ENCODE measurements around the gene ARHGEF37.
A peak's percentile ranks its signal among the peaks of the same experiment; 100 is the strongest.
"Not testable (repeated sequence)": the region's sequence is repeated elsewhere in the genome, so short reads cannot be mapped to it uniquely, and the experiment has no call there.

Gene ARHGEF37

DNA sequence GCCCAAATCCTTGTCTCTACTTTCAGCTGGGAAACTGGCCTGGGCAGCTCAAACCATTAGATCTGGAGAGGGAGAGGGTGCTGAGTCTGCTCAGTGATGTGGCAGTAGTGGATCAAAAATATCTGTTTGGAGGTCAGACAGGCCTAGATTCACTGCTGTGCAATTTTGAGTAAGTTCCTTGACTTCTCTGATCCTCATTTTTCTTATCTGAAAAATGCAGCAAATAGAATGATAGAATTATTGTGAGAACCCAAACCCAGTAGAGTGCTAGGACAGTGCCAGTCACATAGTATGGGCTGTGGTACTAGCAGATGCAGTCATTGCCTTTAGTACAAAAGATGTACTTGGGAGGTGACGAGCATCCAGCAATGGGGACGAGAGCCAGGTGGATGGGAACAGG lies 50.2 kb downstream of the ARHGEF37 start:
- no peak for DNase-seq

DNA sequence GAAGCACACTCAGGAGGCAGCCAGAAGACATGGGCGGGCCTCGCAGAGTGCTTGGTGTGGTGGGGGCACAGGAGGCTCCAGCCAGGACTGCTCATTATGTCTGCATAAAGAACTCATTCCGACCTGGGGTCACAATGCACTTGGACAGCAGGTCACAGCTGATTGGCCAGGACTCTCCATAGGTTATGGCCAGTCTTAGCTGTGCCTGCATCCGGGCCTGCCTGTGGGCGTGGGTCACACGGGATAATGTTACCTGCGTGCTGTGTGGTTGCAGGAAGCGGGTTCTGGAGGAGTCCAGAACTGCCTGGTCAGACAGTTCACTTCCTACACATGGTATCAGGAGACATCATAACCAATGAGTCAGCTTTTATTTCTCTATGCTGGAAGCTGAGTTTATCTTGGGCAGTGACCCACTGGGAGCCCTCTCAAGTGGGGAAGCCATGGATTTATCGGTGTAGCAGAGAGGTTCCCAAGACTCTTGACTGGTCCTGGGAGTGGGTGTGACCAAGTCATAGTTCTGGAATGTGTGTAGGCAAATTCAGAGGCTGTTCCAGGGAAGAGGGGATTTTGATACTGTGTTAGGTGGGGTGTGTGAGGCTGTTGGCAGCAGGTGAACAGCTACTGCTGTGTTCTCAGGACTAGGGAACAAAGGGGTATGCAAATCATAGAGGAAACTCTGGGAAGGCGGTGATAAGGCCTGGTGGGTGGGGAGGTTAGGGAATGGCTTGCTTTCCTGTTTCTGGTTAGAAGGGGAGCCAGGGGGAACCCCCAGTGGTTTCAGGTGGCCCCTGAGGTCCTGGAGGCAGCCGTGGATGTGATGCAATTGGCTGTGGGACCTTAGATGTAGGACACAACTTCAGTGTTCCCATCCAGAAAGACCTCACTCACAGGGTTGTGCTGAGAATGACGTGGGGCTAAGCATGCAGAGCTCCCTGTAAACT lies 51.3 kb downstream of the ARHGEF37 start:
- peak; percentile 80 for DNase-seq

DNA sequence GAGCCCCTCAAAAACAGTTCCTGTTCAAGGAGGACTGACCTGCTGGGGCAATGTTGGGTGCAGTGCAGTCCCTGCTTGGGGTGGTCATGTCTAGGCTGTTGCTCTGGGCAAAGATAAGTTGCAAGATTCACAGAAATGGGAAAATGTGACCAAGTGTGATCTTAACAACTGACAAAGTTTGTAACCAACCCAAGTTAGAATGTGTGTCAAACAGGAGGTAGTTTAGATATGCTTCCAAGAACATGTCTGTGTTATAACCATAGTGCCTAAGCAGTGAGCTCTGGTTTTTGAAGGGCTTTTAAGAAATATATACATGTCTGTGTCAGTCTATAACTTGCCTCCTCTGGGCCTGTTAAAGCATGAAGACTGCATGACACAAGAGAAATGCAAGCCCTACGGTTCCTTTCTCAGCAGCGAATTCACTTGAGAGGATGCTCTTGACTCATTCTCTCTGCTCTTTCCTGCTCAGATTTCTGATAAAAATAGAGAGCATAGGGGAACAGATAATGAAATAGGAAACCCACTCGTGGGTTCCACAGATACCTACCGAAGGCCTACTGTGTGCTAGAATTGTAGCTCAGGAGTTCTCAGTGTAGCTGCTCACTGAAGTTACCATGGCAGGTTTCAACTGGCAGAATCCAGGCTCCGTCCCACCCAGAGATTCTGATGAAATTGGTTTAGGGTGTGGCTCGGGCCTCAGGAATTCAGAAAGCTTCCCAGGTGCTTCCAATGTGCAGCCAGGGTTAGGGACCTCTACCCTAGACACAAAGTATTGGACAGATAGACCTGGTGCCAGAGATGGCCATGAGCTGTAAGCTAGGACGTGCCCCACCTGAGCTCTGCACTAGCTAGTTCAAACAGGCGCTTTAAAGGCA lies 52.4 kb downstream of the ARHGEF37 start:
- DNase-seq, result no peak

DNA sequence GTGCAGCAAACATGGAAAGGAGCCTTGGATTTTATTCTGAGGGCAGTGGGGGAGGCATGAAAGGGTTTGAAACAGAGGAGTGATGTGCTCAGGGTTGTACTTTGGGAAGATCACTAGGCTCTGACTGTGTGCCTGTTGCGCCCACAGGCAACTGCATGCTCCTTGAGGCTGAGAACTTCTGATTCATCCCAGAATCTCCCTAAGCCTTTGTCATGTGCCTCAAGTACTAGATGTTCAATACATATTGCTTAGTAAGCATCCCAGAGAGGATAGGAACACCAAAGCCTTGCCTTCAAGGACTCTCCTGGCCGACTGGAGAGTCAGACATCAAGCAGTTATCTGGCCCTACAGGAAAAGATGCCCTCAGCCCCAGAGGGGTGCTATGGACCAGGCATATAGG lies 54.1 kb downstream of the ARHGEF37 start:
- peak; percentile 52 for DNase-seq

DNA sequence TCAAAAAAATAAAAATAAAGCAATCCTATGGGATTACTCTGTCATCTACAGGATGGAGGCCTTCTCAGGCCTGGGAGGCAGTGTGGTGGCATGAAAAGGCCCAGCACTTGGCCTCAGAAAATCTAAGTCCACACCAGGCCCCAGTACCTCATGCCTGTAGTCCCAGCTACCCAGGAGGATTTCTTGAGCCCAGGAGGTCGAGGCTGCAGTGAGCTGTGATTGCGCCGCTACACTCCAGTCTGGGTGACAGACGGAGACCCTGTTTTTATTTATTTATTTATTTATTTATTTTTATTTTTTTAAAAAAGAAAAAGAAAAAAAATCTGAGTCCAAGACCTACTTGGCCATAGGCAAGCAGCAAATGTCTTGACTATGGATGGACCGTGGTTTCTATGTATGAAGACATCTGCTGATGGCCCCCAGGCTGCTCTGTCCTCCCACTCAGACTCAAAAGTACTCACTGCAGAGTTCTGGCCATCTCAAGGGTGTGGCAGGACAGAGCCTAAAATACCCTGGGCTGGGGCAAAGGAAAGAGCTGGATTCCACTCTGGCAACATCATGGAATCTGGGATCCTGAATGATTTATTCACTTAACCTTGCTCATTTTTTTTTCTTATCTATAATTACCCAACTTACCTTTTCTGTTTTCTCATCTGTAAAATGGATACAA lies 55.0 kb downstream of the ARHGEF37 start:
- no peak for DNase-seq

DNA sequence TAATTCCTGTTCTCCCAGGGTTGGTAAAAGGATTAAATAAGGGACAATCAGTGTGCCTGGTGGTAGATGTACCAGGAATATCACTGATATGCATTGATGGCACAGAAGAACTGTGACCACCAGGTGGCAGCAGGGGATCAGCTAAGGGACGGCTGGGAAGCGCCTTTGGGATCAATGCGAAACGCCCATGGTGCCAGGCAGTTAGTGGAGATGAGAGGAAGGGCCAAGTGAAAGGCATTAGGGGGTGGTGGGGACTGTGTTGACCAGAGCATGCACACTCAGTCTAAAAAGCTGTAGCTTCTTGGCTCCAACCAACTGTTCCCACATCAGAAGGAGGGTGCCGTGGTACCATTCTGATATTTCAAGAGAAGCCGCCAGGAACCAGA lies 55.6 kb downstream of the ARHGEF37 start:
- peak; percentile 73 for DNase-seq

DNA sequence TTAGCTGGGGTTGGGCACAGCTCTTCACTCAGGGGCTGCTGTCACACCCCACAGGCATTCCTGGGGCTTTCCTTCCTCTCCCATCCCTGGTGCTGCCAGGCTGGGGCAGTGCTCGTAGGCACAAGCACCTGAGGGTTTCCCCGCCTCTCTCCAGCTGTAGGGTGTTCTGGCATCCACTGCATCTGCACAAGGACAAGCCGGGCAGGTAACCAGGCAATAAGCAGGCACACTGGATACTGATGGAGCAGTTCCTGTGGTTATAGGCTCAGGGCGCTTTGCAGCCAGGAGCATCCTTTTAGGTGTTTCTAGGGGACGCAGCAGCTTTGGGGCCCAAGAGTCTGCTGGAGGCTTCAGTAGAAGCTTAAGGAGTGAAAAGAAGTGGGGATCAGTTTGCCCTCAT lies 56.8 kb downstream of the ARHGEF37 start:
- DNase-seq, result no peak

DNA sequence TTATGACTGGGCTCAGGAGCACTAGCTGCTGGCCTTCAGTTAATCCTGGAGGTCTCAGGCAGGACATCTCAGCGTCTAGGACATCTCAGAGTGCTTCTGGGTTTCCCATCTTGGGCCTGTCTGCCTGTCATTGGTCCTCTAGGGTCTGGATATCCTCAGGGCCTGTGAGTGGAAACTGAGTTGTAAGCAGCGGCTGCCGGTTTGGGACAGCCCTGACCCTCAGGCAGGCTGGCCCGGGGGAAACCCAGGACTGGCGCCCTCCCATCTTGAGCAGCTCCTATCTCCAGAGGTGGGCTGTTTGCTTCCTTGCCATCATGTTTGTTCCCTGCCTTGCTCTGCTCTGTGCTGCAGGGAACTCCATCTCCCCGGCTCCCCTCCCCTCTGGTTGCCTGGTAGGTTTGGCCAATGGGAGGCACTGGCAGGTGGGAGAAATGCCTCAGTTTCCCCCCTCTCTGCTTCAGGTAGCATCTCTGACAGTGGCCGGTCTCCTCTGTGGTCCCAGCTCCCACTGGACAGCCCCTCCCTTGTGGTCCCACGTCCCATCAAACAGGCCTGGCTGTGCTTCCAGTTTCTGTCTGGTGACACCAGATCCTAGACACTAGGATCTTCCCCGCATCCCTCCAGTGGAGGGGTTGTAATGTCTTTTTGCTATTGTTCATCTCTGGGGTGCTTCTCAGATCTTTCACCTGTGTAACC lies 57.4 kb downstream of the ARHGEF37 start:
- DNase-seq, result no peak

DNA sequence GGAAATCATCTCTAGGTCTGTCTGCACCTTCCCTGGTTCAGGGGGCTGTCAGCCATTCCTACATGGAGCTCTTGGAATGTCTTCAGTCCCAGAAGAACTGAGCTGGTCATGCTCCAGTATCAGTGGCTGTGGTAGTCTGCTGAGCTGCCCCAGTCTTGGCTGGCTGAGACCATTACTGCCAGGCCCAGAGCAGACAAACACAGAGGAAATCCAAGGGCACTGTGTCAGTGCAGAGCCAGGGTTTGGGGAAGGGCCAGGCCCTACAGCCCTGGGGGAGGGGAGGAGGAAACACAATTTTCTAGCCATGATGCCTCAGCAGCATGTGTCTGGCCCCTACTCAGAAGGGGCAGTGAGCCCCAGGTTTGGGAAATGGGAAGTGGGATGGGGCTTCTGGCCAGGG lies 58.4 kb downstream of the ARHGEF37 start:
- DNase-seq, result no peak

DNA sequence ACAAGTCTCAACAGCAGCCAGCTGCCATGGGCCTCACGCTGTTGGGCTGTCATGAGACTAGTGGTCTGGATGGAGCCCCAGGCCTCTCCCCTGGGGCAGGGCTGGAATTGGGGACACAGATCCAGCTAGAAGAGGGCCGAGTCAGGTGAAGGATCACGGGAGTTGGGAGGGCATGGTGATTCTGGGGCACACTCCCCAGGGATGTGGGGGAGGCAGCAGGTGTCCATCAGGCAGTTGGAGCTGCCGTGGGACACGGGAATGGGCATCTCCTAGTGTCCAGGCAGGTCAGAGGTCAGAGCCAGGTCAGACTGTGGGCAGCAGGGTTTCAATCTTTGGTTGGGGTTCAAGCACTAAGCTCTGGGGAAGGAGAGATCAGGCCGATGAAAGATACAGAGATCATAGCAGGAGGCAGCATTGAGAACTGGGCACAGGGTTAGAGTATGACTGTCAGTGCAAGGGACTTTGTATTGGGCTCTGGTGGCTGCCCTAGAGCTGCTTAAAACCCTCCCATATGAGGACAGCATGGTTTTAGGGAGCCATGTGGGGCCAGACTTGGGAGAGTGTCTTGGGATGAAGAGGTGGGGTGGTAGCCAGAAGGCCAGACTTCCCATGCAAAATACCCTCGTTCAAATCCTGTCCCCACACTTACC lies 59.2 kb downstream of the ARHGEF37 start:
- no peak for DNase-seq

DNA sequence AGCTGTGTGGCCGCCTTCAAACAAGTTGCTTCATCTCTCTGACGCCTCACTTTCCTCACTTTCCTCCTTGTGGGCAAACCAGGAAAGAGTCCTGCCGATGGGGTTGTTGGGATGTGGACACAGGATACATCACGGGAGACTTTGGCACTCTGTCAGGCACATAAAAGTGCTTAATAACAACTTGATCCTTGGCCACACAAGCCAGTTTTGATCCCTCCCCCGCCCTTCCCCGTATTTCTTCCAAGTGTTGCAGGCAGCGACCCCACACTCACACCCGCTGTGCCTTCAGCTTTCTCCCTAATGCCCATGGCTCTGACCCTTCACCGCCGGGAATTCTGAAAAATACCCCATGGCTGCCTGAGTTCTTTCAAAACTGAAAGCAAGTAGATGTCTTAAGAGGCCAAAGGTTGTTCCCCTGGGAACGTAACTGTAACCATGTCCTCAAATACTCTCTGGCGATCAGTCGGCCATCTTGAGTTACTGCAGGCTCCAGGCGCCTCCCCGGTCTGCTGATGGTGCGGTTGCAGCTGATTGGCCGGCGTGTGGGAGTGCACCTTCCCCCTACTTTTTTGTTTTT lies 59.8 kb downstream of the ARHGEF37 start:
- DNase-seq, result no peak

DNA sequence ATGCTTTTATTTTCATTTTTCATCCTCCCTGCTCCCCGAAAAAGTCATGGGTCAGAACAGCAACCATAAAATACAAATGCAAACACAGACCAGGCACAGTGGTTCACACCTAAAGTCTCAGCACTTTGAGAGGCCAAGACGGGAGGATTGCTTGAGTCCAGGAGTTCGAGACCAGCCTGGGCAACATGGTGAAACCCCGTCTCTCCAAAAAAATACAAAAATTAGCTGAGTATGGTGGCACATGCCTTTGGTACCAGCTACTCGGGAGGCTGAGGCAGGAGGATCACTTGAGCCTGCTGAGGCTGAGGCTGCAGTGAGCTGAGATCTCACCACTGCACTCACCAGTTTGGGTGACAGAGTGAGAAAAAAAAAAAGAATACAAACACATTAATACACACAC lies 60.3 kb downstream of the ARHGEF37 start:
- DNase-seq, result no peak

DNA sequence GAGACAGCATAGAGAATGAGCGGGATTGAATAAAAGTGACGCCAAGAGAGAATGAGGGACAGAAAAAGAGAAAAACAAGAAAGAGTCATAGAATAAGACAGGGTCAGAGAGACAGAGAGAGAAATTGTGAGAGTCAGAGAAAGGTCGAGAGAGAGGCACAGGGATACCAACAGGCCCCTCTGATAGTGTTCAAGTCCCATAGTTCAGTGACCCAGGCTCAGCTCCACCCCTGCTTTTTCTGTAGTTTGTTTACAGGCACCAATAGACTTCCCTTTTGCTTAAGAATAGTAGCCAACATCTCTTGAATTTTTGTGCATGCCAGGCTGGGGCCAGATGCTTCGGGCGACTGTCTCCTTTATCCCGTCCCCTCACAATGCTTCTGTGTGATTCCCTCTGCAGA lies 62.5 kb downstream of the ARHGEF37 start:
- DNase-seq, result no peak

DNA sequence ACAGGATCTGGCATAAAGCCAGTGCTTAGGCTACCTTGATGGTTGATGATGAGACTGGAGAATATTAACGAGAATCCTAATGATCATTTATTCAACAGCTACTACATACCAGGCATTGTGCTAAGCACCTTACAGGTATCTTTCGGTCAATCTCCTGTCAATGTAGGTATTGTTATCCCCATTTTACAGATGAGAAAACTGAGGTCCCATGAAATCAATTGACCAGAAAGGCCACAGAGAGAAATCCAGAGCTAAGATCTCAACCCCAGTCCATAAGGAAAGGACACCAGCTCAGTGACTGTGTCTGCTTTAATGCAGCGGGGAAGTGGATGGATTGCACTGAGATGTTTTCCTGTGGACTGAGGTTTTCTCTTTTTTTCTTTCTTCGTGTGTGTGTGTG lies 63.3 kb downstream of the ARHGEF37 start:
- no peak for DNase-seq

DNA sequence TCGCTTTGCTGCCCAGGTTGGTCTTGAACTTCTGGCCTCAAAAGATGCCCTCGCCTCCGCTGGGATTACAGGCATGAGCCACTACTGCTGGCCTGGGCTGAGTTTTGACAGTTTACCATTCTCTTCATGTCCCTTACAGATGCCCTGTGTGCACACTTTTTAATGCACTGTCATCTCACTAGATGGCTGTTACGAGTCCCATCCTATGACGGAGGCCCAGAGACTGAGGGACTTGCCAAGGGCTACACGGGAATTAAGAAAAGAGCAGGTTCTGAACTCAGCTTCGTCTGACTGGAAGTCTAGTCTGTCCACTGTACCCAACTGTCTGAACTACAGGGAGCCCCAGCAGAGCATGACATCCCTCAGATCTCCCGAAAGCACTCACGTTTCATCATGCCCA lies 63.9 kb downstream of the ARHGEF37 start:
- DNase-seq, result no peak

DNA sequence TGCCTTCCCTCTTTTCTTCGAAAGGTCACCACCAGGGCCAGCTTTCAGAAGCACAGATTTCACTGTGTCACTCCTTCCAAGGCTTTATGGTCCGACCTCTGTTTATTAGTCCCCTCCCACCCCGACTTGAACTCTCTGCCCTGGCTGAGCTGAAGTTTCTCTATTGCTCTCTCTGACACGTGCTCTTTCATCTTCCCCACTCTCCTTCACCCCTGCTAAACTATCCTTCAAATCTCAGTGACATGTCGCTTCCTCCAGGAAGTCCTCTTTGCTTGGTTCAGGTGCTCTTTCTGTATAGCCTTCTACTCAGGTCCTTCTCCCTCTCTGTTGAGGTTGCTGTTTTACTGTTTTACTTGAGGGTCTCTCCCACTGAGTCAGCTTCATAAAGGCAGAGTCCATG lies 64.4 kb downstream of the ARHGEF37 start:
- DNase-seq, result no peak

DNA sequence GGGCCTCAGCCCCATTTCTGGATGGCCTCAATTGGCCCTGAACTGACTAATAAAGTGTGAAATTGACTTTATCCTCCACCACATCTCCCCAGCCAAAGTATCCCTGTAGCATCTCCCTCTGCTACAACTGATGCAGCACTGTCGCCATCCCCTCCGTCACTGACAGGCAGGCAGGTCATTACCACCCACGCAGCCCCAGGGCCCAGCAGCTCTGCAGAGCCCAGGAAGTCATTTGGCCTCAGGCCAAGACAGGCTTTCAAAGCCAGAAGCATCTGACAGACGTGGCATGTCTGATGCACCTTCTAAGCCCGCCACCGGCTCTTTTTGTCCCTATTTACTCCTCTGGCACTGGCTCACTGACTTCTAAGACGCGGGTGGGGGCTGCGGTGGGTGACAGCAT lies 65.3 kb downstream of the ARHGEF37 start:
- no peak for DNase-seq

DNA sequence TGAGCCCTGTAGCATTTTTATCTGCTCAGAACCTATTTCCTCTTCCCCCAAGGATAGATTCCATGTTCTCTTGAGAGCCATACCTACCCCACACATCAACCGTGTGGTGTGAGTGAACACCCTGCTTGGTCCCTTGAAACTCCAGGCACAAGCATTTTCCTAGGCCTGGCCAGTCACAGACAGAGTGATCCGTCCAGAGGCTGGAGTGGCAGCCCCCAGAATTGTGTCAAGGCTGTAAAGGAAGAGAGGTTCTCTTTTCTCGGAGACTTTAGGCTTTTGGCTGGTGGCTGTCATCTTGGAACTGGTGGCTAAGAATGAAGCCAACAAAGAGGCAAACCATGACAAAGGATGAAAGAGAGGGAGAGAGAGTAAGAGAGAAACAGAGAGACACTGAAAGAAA lies 66.0 kb downstream of the ARHGEF37 start:
- DNase-seq, result no peak

DNA sequence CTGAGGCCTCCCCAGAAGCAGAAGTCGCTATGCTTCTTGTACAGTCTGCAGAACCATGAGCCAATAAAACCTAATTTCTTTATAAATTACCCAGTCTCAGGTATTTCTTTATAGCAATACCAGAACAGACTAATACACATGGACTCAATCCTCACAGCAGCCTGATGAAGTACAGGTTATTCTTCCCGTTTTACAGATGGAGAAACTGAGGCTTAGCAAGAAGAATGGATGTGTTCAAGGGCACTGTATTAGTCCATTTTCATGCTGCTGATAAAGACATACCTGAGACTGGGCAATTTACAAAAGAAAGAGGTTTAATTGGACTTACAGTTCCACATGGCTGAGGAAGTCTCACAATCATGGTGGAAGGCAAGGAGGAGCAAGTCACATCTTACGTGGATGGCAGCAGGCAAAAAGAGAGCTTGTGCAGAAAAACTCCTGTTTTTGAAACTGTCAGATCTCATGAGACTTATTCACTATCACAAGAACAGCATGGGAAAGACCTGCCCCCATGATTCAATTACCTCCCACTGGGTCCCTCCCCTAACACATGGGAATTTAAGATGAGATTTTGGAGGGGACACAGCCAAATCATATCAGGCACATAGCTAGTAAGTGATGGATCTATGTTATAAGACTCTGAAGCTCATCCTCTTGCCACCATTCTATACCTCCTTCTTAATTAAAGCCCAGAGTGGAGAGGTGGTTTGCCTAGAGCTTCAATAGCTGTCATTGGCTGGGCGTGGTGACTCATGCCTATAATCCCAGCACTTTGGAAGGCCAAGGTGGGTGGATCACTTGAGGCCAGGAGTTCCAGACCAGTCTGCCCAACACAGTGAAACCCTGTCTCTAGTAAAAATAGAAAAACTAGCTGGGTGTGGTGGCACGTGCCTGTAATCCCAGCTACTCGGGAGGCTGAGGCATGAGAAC lies 67.4 kb downstream of the ARHGEF37 start:
- DNase-seq, result not testable (repeated sequence)

DNA sequence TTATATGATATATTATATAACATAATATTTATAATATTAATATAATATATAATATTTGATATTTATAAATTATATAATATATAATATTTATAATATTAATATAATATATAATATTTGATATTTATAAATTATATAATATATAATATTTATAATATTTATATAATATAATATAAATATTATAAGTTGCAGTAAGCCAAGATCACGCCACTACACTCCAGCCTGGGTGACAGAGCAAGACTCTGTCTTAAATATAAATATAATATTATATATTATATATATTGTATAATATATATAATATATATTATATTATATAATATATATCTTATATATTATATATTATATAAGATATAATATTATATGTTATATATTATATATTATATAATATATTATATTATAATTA lies 68.4 kb downstream of the ARHGEF37 start:
- DNase-seq, result not testable (repeated sequence)

DNA sequence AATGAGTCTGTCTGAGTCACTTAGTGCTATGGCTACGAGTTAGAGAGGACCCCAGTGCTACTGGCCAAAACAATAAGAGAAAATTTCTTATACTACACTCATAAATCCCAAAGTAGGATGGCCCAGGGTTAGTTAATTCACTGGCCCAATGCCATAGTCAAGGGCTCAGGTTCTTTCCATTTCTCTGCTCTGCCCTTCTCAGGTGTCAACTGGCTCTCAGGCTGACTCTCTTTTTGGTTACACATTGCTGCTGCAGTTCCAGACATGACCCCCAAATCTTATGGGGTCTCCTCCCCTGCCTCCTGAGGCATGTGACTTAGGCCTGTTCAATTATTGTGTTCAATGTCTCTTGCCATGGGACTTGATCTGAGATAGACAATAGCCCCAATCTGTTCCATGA lies 70.4 kb downstream of the ARHGEF37 start:
- DNase-seq, result no peak

All from EL (cell line).